Kasumi-1 (cell line): ENCODE results near the gene GOSR2.
A peak's percentile ranks its signal among the peaks of the same experiment; 100 is the strongest.
"Not testable (repeated sequence)": the region's sequence is repeated elsewhere in the genome, so short reads cannot be mapped to it uniquely, and the experiment has no call there.

Source experiments
- DNase-seq, 2 experiments: peaks; one replicate each; lab custom pipeline; 2025; lab: John Stamatoyannopoulos, UW

Gene GOSR2

GRCh38 chr17:46964315-46965265, 41.6 kb downstream of the GOSR2 start:
- peak in 1 of 2 experiments; percentile 10 for DNase-seq

GRCh38 chr17:46968224-46968834, 45.4 kb downstream of the GOSR2 start:
- DNase-seq: no peak

- no peak for DNase-seq
Measured at GRCh38 chr17:46968896-46969295, 45.9 kb downstream of the GOSR2 start.

- DNase-seq: no peak
Measured at GRCh38 chr17:46971647-46972300, 48.8 kb downstream of the GOSR2 start.

- no peak for DNase-seq
Measured at GRCh38 chr17:46972346-46972745, 49.4 kb downstream of the GOSR2 start.

- no peak for DNase-seq
Measured at GRCh38 chr17:46974086-46974485, 51.1 kb downstream of the GOSR2 start.

DNA sequence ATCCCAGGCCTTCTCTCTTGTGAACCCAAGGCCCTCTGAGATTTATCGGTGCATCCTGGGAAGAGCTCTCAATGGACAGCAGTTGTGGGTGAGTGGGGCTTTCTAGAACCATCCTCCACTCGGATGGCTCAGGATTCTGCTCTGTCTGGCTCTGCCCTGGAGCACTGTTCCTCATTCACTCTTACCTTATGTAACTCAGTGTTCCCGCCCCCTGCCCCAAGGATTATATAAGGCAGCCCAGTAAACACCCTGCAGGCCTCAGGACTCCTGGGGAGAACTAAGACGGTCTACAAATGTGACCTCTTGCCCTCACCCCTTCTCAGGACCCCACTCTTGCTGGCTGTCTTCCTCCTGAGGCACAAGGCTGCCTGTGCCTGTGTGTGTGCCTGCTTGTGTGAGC, 52.3 kb downstream of the GOSR2 start:
- DNase-seq: no peak

DNA sequence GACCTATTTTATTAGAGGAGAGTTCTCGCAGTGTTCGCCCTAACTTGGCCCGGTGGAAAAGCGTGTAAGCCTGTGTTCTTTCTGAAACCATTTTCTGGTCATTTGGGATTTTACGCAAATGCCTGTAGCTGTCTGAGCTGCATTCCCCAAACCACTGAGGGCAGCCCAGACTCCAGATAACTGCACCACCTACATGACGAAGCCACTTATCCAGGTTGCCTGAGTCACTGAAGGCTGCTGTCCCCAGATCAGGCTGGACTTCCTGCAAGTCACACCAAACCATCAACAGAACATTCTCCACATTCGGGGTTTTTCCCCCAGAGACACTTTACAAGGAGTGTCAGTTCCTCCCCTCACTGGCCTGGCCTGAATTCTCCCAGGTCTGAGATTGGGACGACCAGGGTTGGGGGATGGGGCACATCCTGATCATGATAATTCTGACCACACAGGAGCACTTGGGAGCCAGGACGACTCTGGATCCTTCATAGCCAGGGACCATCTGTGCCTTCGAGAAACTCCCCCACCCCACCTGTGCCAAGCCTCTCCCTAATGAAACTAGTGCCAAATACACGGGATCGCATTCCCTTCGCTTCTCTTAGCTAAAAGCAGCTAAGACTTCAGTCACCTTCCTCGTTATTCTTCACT, 53.8 kb downstream of the GOSR2 start:
- no peak for DNase-seq

GRCh38 chr17:46977348-46977747, 54.4 kb downstream of the GOSR2 start:
- DNase-seq: no peak

GRCh38 chr17:46977750-46978488, 55.0 kb downstream of the GOSR2 start:
- DNase-seq: no peak

- DNase-seq: no peak
Measured at GRCh38 chr17:46978489-46979146, 55.7 kb downstream of the GOSR2 start.

- DNase-seq: peak; percentile 27 to 62
Measured at GRCh38 chr17:46979147-46979863, 56.3 kb downstream of the GOSR2 start, which contains the start of gene RPRML. Gene RPRML (minus strand): TSS chr17:46979253. CDS start chr17:46979007, 246 bp downstream.

GRCh38 chr17:46982577-46982976, 59.6 kb downstream of the GOSR2 start:
- no peak for DNase-seq

GRCh38 chr17:46983782-46984181, 60.8 kb downstream of the GOSR2 start:
- DNase-seq: no peak

- DNase-seq: no peak
Measured at GRCh38 chr17:46984341-46984740, 61.4 kb downstream of the GOSR2 start.

DNA sequence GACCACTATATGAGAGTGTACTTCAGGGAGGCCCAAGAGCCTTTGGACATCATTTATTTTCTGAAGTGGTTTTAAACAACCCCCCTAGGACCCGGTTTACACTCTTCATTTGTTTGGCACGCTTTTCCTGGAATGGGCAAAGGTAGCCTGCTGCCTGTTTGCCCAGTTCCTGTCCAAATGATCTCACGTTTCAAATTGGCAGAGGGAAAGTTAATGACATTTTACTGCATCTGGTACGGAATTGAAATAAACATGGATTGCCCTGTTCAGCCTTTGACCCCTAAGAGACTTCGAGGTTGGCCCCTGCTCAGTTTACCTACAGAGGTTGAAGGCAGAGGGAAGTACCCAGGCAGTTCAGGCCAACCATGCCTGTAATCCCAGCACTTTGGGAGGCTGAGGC, 61.9 kb downstream of the GOSR2 start:
- DNase-seq: no peak

- no peak for DNase-seq
Measured at GRCh38 chr17:46986366-46986765, 63.4 kb downstream of the GOSR2 start.

GRCh38 chr17:46987927-46988326, 65.0 kb downstream of the GOSR2 start:
- not testable (repeated sequence) for DNase-seq

- no peak for DNase-seq
Measured at GRCh38 chr17:46989637-46990431, 66.9 kb downstream of the GOSR2 start.
